SK-N-MC (cell line): ENCODE measurements around the gene STRIT1.

ENCODE experiments used
- EZH2 ChIP-seq: fragments of 200-600 bp; sonication (generic); IDR thresholded peaks from one replicate; pipeline ENCODE4 v1.6.1; 2017; ENCODE audit warnings: antibody characterized with exemption
- POLR2AphosphoS5 ChIP-seq: IDR thresholded peaks from 2 replicates; pipeline ENCODE4 v1.6.1; 2012; ENCODE audit warnings: mild to moderate bottlenecking, low read depth, low read length, borderline replicate concordance

DNA sequence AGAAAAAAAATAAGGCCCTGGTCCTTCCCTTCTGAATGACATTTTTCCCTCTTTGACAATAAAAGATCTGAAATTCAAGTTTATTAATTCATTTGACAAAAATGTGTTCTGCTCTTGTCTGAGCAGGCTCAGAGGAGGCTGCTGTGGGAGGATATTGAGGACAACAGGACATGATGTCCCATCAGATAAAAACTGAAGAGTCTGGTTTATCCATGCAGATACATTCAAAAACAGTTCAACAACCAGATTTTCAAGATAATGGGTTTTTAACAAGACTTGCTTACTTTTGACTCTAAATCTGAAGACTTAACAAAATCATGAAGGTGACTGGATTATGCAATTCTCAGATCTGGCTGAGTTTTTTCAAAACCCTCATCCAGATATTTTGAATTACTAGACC lies 36.9 kb upstream of the STRIT1 start:
- TF ChIP-seq EZH2, result no peak
- TF ChIP-seq POLR2AphosphoS5, result no peak
